ENCODE measurements around the gene TOMT.
"Not testable (repeated sequence)": the region's sequence is repeated elsewhere in the genome, so short reads cannot be mapped to it uniquely, and the experiment has no call there.

The TOMT gene

DNA sequence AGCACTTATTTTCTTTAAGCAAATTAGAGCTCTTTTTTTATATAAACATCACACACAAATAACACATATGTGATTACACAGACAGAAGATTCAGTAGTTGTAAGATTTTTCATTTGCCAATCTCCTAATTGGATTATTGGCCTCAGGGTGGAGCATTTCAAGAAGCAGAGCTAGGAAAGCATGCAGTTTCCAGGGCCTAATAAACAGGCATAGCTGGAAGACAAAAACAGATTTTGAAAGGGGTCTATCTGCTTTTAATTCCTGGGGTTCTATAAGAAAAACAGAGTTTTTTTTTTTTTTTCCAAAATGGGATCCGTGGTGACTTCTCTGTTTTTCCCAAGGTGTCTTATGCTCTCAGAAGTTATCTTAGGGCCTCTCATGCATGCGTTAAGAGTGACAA is 22.2 kb downstream of the TOMT start:
- DNase-seq, result no peak

DNA sequence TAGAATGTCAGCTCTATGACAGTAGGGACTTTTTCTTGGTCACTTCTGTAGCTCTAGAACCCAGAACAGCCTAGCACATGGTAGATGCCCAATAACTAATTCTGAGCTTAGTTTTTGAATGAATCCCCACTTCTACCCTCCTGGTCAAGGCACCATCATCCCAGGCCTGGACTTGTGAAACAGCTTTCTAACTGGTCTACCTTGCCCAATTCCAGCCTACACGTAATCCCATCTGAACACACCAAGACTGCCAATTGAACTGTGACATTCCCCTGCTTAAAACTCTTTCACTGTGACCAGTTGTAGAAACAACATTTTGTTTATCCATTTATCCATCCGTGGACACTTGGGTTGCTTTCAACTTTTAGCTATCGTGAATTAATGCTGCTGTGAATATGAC is 23.7 kb downstream of the TOMT start:
- no peak for DNase-seq

DNA sequence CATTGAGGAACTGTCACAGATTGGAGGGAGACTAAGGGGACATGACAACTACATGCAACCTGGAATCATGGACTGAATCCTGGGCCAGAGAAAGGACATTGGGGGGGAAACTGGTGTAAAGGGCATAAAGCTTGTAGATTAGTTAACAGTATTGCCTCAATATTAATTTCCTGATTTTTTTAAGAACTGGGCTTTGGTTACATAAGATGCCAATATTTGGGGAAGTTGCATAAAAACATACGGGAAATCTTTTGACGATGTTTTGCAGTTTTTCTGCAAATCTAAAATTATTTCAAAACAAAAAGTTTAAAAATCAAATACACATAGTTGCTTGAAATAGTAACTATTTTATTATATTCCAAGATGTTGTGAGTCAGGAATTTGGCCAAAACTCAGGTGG is 26.9 kb downstream of the TOMT start:
- DNase-seq, result no peak

DNA sequence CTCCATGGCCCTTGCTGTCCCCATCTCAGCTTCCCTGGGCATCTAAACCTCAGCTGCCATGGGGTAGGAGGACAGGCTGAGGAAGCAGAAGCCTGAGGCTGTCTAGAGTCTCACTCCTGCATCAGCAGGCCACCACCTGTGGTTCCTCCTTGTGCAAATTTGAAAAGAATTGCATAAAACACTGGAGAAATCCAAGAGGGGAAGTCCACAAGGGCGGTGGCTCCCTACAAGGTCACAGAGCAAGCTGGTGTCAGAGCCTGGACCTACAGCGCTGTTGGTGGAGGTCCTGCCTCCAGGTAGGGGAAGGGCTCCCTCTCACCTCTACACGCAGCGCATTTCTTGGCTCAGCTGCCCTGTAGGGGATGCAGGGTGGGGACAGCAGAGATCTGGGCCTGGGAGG is 29.7 kb downstream of the TOMT start, which contains the start of gene FOLR3:
Gene FOLR3, plus strand, starts transcription at position 253 of the 400 bp plus-strand sequence. CDS start 228 bp downstream, outside the sequence.
- not testable (repeated sequence) for DNase-seq

DNA sequence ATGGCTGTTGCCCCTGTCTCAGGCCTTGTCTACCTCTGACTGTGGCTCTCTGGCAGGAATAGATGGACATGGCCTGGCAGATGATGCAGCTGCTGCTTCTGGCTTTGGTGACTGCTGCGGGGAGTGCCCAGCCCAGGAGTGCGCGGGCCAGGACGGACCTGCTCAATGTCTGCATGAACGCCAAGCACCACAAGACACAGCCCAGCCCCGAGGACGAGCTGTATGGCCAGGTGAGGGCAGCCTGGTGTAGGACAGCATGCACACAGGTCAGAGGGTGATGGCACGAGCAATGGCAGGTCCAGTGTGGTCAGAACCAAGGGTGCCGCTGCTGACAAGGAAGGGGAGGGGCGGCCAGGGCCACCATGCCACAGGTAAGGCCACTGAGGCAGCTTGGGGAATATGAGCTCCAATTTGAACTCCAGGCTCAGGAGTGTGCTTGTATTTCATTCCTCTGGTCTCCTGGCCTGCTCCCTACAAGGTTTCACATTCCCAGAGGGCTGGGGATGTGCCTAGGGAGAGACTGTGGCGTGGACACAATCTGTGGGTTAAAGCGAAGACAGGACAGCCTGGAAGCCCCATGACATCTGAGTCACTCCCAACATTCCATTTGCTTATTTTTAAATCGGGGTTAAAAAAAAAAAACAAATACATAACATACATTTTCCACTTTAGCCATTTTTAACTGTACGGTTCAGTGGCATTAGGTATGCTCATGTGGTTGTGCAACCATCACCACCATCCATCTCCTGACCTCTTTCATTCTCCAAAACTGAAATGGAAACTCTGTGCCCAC is 30.4 kb downstream of the TOMT start:
- DNase-seq, result peak; percentile 37

- no peak for DNase-seq
These were observed 31.0 kb downstream of the TOMT start for GRCh38 chr11:72136684-72137262.

GRCh38 chr11:72138821-72139390 is 33.2 kb downstream of the TOMT start:
- no peak for DNase-seq

DNA sequence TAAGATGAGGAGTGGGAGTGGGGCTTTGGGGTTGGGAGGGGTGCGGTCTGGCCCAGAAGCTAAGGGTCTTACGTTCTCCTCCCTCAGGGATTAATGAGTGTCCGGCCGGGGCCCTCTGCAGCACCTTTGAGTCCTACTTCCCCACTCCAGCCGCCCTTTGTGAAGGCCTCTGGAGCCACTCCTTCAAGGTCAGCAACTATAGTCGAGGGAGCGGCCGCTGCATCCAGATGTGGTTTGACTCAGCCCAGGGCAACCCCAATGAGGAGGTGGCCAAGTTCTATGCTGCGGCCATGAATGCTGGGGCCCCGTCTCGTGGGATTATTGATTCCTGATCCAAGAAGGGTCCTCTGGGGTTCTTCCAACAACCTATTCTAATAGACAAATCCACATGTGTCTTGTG is 33.8 kb downstream of the TOMT start:
- no peak for DNase-seq

GRCh38 chr11:72140661-72141060 is 34.9 kb downstream of the TOMT start:
- DNase-seq, result no peak

DNA sequence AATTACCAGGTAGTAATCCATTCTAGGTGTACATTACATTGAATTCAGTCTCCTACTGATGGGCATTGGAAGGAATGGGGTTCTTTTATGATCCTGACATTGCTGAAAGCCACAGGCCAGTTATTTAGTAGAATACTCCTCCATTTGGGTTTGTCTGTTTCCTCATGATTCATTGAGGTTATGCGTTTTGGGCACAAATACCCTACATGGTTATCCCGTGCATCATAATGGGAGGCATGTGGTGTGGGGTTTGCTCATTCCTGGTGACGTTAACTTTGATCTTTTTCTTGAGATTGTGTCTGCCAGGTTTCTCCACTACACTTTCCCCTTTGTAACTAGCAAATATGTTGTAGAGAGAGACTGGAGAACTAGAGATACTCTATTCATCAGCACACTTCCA is 35.3 kb downstream of the TOMT start:
- peak; percentile 82 for DNase-seq

- DNase-seq, result not testable (repeated sequence)
These were observed 36.4 kb downstream of the TOMT start for GRCh38 chr11:72142086-72142485.

DNA sequence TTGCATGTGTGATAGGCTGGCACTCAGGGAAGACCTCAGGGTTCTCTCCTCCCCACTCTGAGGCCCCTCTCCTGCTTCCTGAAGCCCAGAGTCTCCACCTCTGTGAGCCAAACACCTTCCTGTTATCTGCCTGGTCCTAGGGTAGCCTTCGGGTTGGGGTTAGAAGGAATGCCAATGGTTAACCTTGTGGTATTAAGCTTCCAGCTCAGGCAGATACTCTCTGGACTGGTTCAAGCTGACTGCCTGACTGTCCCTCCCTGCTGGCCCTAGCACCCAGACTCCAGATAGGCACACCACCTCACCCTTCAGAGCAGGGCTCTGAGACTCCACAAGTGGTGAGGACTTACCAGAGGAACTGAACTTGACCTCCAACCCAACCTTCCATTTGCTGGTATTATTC is 36.8 kb downstream of the TOMT start:
- not testable (repeated sequence) for DNase-seq

DNA sequence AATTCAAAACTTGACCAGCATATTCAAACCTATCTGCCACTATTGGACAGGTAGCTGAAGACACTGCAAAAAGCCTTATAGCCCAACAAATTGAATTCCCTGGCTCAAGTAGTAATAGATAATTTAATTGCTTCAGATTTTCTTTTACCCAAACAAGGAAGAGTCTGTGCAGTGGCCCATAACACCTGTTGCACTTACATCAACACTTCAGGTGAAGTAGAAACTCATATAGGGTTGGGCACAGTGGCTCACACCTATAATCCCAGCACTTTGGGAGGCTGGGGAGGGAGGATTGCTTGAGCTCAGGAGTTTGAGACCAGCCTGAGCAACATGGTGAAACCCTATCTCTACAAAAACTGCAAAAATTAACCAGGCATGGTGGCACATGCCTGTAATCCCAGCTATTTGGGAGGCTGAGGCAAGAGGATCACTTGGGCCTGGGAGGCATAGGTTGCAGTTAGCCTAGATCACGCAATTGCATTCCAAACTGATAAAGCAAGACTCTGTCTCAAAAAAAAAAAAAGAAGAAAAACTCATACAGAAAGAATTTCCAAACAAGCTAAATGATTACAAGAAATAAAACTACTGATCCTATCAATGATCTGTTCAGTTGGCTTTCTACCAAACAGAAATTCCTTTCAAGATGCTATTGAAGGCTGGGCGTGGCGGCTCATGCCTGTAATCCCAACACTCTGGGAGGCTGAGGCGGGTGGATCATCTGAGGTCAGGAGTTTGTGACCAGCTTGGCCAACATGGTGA is 39.3 kb downstream of the TOMT start:
- DNase-seq, result peak; percentile 77

DNA sequence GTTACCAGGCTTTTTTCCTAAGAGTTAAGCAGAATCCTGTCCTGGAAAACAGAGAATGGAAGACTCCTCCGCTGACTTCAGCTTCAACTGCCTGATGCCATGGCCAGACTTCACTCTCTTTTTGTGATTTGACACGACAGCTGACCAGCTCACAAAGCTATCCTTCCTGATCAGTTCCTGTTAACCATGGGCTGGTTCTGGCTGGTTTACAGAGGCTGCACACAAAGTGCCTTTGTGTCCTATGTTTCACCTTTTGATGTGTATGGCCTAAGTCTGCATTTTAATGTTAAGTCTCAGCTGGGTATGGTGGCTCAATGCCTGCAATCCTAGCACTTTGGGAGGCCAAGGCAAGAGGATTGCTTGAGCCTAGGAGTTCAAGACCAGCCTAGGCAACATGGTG is 40.9 kb downstream of the TOMT start:
- no peak for DNase-seq

DNA sequence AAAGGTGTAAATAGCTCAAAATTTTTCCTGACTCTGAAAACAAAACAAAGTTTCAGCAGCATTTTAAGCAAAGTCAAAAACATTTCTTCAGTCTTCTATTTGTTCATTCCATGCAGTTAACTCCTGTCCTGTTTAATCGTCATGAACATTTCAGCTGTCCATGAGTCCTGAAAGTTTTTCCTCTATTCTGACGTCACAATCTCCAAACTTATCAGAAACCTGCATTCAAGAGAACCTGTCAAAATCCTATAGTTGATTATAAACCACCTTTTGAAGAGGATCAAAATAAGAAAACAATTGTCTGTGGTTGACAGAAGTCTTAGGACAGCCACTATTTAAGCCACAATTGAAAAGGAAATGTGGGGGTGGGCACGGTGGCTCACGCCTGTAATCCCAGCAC is 45.2 kb downstream of the TOMT start:
- no peak for DNase-seq

GRCh38 chr11:72153874-72154273 is 48.1 kb downstream of the TOMT start:
- not testable (repeated sequence) for DNase-seq

GRCh38 chr11:72154816-72155215 is 49.1 kb downstream of the TOMT start:
- DNase-seq, result no peak

DNA sequence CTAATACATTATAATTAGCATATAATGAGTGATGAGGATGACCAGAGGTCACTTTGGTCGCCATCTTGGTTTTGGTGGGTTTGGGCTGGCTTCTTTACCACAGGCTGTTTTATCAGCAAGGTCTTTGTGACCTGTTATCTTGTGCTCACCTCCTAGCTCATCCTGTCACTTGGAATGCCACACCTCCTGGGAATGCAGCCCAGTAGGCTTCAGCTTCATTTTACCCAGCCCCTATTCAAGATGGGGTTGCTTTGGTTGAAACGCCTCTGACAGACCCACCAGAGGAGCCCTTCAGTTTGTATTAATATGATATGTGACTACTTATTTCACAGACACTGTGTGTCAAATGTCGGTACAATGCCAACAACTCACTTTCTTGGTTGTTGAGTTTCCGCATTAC is 50.0 kb downstream of the TOMT start:
- DNase-seq, result no peak

GRCh38 chr11:72157131-72157530 is 51.4 kb downstream of the TOMT start:
- DNase-seq, result no peak

Data from fibroblast of skin of scalp (primary cell).